B cell (primary cell): ENCODE data around the gene PARVA.

Experiments used
- EZH2 ChIP-seq: IDR thresholded peaks from 2 replicates; pipeline ENCODE4 v1.6.1; 2012; ENCODE audit warnings: borderline replicate concordance, low read depth, mild to moderate bottlenecking, moderate library complexity, low read length; ENCODE audit not compliant: insufficient read depth, poor library complexity, severe bottlenecking
- TF ChIP-seq, protein P1 (sequence below): fragments of 200-600 bp; IDR thresholded peaks from one replicate; pipeline ENCODE4 v1.8.0; 2022; ENCODE audit warnings: antibody characterized with exemption, mild to moderate bottlenecking

DNA sequence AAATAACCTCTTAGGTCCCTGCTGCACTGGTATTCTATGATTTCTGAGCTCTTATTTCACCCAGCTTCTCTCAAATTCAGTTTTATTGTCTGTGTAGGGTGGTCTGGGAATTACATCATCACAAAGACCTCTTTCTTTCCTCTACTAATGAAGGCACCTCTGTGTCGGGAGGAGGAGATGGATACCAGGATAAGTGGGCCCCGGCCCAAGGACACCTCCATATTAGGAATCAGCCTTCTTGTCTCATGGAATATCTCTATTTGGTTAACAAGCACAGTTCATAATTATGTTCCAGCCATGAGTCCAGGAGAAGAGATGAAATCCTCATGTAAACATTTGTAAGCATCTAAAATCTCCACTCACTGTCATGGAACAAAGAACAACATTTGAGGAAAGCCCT is 9.4 kb downstream of the PARVA start:
- TF ChIP-seq, protein P1, sequence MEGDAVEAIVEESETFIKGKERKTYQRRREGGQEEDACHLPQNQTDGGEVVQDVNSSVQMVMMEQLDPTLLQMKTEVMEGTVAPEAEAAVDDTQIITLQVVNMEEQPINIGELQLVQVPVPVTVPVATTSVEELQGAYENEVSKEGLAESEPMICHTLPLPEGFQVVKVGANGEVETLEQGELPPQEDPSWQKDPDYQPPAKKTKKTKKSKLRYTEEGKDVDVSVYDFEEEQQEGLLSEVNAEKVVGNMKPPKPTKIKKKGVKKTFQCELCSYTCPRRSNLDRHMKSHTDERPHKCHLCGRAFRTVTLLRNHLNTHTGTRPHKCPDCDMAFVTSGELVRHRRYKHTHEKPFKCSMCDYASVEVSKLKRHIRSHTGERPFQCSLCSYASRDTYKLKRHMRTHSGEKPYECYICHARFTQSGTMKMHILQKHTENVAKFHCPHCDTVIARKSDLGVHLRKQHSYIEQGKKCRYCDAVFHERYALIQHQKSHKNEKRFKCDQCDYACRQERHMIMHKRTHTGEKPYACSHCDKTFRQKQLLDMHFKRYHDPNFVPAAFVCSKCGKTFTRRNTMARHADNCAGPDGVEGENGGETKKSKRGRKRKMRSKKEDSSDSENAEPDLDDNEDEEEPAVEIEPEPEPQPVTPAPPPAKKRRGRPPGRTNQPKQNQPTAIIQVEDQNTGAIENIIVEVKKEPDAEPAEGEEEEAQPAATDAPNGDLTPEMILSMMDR: no peak
- no peak for TF ChIP-seq EZH2
